Body of pancreas (tissue), 4 donors: ENCODE results near the gene LSM8.

Source experiments
- CTCF ChIP-seq, 7 experiments: fragments of 450-650 bp in 4 of 7; fragments of 200-600 bp in 3 of 7; sonication (generic) in 3 of 7; IDR thresholded peaks; one replicate each; pipeline ENCODE4 v1.5.1; 2016 to 2019; ENCODE audit warnings: antibody characterized with exemption in 7 of 7
- POLR2A ChIP-seq, 3 donors: fragments of 450-650 bp; IDR thresholded peaks; one replicate each; pipeline ENCODE4 v1.6.1; 2016; ENCODE audit warnings: antibody characterized with exemption in 3 of 3, mild to moderate bottlenecking in 2 of 3

GRCh38 chr7:118184565-118184940 lies 589 bp downstream of the LSM8 start:
- no peak for TF ChIP-seq POLR2A (IDR thresholded peaks at IDR 0.05)
- TF ChIP-seq CTCF (IDR thresholded peaks at IDR 0.05), result no peak
